Measurements from ENCODE around the gene NADK. TPM values are rescaled to one million over a fixed set of nuclear protein-coding genes. Genes with fewer than 3 reads are reported as not detected.
A peak's percentile ranks its signal among the peaks of the same experiment; 100 is the strongest.

Gene NADK
- total RNA-seq, 1 experiment from 2014 or later, result 124 TPM

DNA sequence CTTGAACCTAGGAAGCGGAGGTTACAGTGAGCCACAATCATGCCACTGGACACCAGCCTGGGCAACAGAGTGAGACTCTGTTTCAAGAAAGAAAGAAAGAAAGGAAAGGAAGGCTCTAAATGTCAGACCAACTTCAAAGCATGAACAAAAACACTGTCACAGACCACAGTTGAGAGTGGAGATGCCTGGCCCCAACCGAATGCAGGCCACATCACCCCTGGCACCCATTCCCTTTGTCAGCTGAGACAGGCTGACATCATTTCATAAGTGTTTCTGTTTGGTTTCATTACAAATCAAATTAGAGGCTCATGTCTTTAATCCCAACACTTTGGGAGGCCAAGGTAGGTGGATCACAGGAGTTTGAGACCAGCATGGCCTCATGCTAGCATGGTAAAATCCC is 28.6 kb upstream of the NADK start:
- Mint-ChIP-seq H3K4me3 (no peak overlapping the region), H3K27me3 (ENCODE audit: low read depth) (no peaks in the 10 kb centered on the region), H3K9me3 (no peaks in the 10 kb centered on the region), H3K27ac (no peak overlapping the region), H3K4me1 (no peaks in the 10 kb centered on the region), H3K36me3 (peaks cover 49% of the 10 kb centered on the region)
- ATAC-seq (no peak), DNase-seq (ENCODE audit: low spot score) (no peak)
- ChIA-PET CTCF (no interaction called here), POLR2A (no interaction called here)
- TF ChIP-seq EMX1 (CRISPR knock-in tag; IDR thresholded peaks at IDR 0.05) (no peak), E2F4 (CRISPR knock-in tag; IDR thresholded peaks at IDR 0.05; ENCODE audit: borderline replicate concordance, low read depth) (no peak), HMGA2 (CRISPR knock-in tag; IDR thresholded peaks at IDR 0.05) (no peak), SMAD4 (CRISPR knock-in tag; IDR thresholded peaks at IDR 0.05) (no peak), E2F1 (CRISPR knock-in tag; IDR thresholded peaks at IDR 0.05) (no peak), CBFB (CRISPR knock-in tag; IDR thresholded peaks at IDR 0.05; ENCODE audit: low read depth) (no peak), FOXJ3 (CRISPR knock-in tag; IDR thresholded peaks at IDR 0.05; ENCODE audit: borderline replicate concordance) (no peak), ZBTB43 (CRISPR knock-in tag; IDR thresholded peaks at IDR 0.05) (no peak), MYBL2 (CRISPR knock-in tag; IDR thresholded peaks at IDR 0.05) (no peak), ZNF416 (CRISPR knock-in tag; IDR thresholded peaks at IDR 0.05) (no peak), NR2C2 (CRISPR knock-in tag; IDR thresholded peaks at IDR 0.05) (no peak), RORB (CRISPR knock-in tag; IDR thresholded peaks at IDR 0.05) (no peak), TP53 (CRISPR knock-in tag; IDR thresholded peaks at IDR 0.05) (no peak)
- TF ChIP-seq, protein P1, sequence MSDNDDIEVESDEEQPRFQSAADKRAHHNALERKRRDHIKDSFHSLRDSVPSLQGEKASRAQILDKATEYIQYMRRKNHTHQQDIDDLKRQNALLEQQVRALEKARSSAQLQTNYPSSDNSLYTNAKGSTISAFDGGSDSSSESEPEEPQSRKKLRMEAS (CRISPR knock-in tag; IDR thresholded peaks at IDR 0.05), result no peak
- TF ChIP-seq, protein P2, sequence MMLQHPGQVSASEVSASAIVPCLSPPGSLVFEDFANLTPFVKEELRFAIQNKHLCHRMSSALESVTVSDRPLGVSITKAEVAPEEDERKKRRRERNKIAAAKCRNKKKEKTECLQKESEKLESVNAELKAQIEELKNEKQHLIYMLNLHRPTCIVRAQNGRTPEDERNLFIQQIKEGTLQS (CRISPR knock-in tag; conservative IDR thresholded peaks at IDR 0.05), result no peak

DNA sequence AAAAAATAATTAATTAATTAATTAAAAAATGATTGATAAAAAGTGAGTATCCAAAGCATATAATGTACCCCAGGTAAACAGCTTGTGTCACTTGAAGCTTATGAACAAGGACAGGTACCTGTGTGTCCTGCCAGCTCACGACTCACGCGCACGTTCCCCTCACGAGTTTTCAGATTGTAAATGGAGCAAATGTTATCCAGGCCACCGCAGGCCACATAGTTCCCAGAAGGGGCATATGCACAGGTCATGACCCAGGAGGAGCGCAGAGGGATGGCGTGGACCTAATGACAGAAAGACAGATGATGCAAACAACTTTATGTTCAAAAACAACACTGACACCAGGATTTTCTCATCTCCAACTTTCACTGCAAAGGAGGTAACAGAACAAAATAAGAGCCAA is 26.0 kb upstream of the NADK start:
- H3K27me3 Mint-ChIP-seq (ENCODE audit: low read depth), result no peaks in the 10 kb centered on the region
- H3K27ac Mint-ChIP-seq, result peak overlapping the region; percentile 22; the same call in 1 of the 2 replicates

More for the DNA sequence above, 26.0 kb upstream of the NADK start:
- ATAC-seq, result no peak
- Mint-ChIP-seq H3K9me3 (no peaks in the 10 kb centered on the region), H3K4me1 (no peaks in the 10 kb centered on the region), H3K36me3 (peaks cover 49% of the 10 kb centered on the region), H3K4me3 (no peak overlapping the region)
- no peak for DNase-seq (ENCODE audit: low spot score)
- TF ChIP-seq, protein P3, sequence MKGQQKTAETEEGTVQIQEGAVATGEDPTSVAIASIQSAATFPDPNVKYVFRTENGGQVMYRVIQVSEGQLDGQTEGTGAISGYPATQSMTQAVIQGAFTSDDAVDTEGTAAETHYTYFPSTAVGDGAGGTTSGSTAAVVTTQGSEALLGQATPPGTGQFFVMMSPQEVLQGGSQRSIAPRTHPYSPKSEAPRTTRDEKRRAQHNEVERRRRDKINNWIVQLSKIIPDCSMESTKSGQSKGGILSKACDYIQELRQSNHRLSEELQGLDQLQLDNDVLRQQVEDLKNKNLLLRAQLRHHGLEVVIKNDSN (CRISPR knock-in tag; IDR thresholded peaks at IDR 0.05), result no peak
- no peak for TF ChIP-seq JAZF1 (CRISPR knock-in tag; IDR thresholded peaks at IDR 0.05)
- no peak for TF ChIP-seq OVOL2 (CRISPR knock-in tag; IDR thresholded peaks at IDR 0.05; ENCODE audit: borderline replicate concordance)
- no peak for TF ChIP-seq ZNF138 (CRISPR knock-in tag; conservative IDR thresholded peaks at IDR 0.05)
- TF ChIP-seq SOX15 (CRISPR knock-in tag; IDR thresholded peaks at IDR 0.05), result no peak
- TF ChIP-seq, protein P4, sequence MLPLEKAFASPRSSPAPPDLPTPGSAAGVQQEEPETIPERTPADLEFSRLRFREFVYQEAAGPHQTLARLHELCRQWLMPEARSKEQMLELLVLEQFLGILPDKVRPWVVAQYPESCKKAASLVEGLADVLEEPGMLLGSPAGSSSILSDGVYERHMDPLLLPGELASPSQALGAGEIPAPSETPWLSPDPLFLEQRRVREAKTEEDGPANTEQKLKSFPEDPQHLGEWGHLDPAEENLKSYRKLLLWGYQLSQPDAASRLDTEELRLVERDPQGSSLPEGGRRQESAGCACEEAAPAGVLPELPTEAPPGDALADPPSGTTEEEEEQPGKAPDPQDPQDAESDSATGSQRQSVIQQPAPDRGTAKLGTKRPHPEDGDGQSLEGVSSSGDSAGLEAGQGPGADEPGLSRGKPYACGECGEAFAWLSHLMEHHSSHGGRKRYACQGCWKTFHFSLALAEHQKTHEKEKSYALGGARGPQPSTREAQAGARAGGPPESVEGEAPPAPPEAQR (CRISPR knock-in tag; IDR thresholded peaks at IDR 0.05), result no peak
- ChIA-PET POLR2A (no interaction called here), CTCF (no interaction called here)
